MM.1S (cell line): ENCODE results near the gene ADAMTS17.

Source experiments
- DNase-seq: peaks from one replicate; pipeline ENCODE4 v3.0.0-alpha.2; 2015
- H2AFZ ChIP-seq: fragments of 300-600 bp; sonication (generic); 2 replicates; pipeline ENCODE4 v1.6.0; 2016; ENCODE audit warnings: antibody characterized with exemption, low read length
- H3F3A ChIP-seq: fragments of 300-600 bp; sonication (generic); 2 replicates; pipeline ENCODE4 v1.6.1; 2016; ENCODE audit warnings: mild to moderate bottlenecking, antibody characterized with exemption, low read length, moderate library complexity, mixed read lengths; ENCODE audit not compliant: insufficient read depth
- H3K27ac ChIP-seq: fragments of 300-600 bp; sonication (generic); 2 replicates; pipeline ENCODE4 v1.5.1; 2016; ENCODE audit warnings: mild to moderate bottlenecking, low read length
- H3K27me3 ChIP-seq: fragments of 300-600 bp; sonication (generic); replicated peaks from 2 replicates; pipeline ENCODE4 v1.6.0; 2016; ENCODE audit warnings: low read length; ENCODE audit not compliant: insufficient read depth
- H3K36me3 ChIP-seq: fragments of 300-600 bp; sonication (generic); replicated peaks from 2 replicates; pipeline ENCODE4 v1.6.1; 2016; ENCODE audit warnings: mild to moderate bottlenecking, low read length, mixed read lengths; ENCODE audit not compliant: insufficient read depth
- H3K4me1 ChIP-seq: fragments of 300-600 bp; sonication (generic); 2 replicates; pipeline ENCODE4 v1.6.1; 2016; ENCODE audit warnings: low read length, mixed read lengths
- H3K4me2 ChIP-seq: fragments of 300-600 bp; sonication (generic); 2 replicates; pipeline ENCODE4 v1.6.0; 2016; ENCODE audit warnings: low read depth, low read length
- H3K4me3 ChIP-seq: fragments of 300-600 bp; sonication (generic); 2 replicates; pipeline ENCODE4 v1.5.1; 2016; ENCODE audit warnings: low read length, mixed read lengths
- H3K79me2 ChIP-seq: fragments of 300-600 bp; sonication (generic); 2 replicates; pipeline ENCODE4 v1.6.1; 2016; ENCODE audit warnings: mixed run types, low read length, mixed read lengths
- H3K9ac ChIP-seq: fragments of 300-600 bp; sonication (generic); 2 replicates; pipeline ENCODE4 v1.6.1; 2016; ENCODE audit warnings: low read length, mixed read lengths
- H3K9me2 ChIP-seq: fragments of 300-600 bp; sonication (generic); replicated peaks from 2 replicates; pipeline ENCODE4 v1.6.1; 2016; ENCODE audit warnings: mild to moderate bottlenecking, low read length, mixed read lengths; ENCODE audit not compliant: insufficient read depth
- H3K9me3 ChIP-seq: fragments of 300-600 bp; sonication (generic); replicated peaks from 2 replicates; pipeline ENCODE4 v1.6.1; 2016; ENCODE audit warnings: mild to moderate bottlenecking, low read length, mixed read lengths; ENCODE audit not compliant: insufficient read depth
- H4K20me1 ChIP-seq: fragments of 300-600 bp; sonication (generic); 2 replicates; pipeline ENCODE4 v1.6.1; 2016; ENCODE audit warnings: mild to moderate bottlenecking, low read length, moderate library complexity, mixed read lengths; ENCODE audit not compliant: insufficient read depth
- EZH2 ChIP-seq: fragments of 300-600 bp; sonication (generic); optimal IDR thresholded peaks from 2 replicates; pipeline ENCODE3; 2017; ENCODE audit warnings: low read depth, mild to moderate bottlenecking, antibody characterized with exemption, low read length, mixed read lengths
- EZH2phosphoT487 ChIP-seq: fragments of 300-600 bp; sonication (generic); IDR thresholded peaks from 2 replicates; pipeline ENCODE4 v1.6.1; 2018; ENCODE audit warnings: antibody characterized with exemption, low read length
- TF ChIP-seq, protein P1 (sequence below): fragments of 300-600 bp; sonication (generic); IDR thresholded peaks from 2 replicates; pipeline ENCODE4 v1.5.1; 2016; ENCODE audit warnings: antibody characterized with exemption, low read length, mixed read lengths

ADAMTS17 gene

DNA sequence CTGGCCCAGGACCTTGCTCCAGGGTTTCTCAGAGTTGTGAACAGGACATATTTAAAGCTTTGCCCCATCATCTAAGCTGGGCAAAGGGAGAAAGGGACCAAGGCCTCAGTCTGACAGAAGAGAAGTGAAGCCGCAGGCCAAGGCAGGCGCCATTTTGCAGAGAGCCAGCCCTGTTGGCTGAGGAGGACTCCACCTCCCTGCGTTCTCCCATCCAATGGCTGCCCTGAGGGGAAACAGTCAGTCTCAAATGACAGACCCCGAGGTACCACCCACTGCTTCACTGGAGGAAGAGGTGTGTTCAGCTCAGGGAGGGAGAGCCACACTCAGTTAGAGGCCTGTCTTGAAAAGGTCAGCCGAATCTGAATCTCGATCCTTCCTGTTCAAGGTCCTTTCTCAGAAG, 86.1 kb downstream of the ADAMTS17 start:
- H3K4me1 ChIP-seq = no peaks in the 10 kb centered on the region
- H4K20me1 ChIP-seq = no peaks in the 10 kb centered on the region
- H3K36me3 ChIP-seq = no peaks in the 10 kb centered on the region
- no peak overlapping the region for H3K4me2 ChIP-seq
- no peaks in the 10 kb centered on the region for H3F3A ChIP-seq
- no peak overlapping the region for H2AFZ ChIP-seq
- H3K9ac ChIP-seq = no peak overlapping the region
- no peaks in the 10 kb centered on the region for H3K9me3 ChIP-seq
- DNase-seq = no peak
- H3K27me3 ChIP-seq = no peaks in the 10 kb centered on the region
- H3K4me3 ChIP-seq = no peak overlapping the region
- TF ChIP-seq EZH2 = no peak
- TF ChIP-seq, protein P1, sequence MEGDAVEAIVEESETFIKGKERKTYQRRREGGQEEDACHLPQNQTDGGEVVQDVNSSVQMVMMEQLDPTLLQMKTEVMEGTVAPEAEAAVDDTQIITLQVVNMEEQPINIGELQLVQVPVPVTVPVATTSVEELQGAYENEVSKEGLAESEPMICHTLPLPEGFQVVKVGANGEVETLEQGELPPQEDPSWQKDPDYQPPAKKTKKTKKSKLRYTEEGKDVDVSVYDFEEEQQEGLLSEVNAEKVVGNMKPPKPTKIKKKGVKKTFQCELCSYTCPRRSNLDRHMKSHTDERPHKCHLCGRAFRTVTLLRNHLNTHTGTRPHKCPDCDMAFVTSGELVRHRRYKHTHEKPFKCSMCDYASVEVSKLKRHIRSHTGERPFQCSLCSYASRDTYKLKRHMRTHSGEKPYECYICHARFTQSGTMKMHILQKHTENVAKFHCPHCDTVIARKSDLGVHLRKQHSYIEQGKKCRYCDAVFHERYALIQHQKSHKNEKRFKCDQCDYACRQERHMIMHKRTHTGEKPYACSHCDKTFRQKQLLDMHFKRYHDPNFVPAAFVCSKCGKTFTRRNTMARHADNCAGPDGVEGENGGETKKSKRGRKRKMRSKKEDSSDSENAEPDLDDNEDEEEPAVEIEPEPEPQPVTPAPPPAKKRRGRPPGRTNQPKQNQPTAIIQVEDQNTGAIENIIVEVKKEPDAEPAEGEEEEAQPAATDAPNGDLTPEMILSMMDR = no peak
- TF ChIP-seq EZH2phosphoT487 = no peak
- H3K79me2 ChIP-seq = no peaks in the 10 kb centered on the region
- H3K27ac ChIP-seq = no peak overlapping the region
- H3K9me2 ChIP-seq = no peaks in the 10 kb centered on the region

DNA sequence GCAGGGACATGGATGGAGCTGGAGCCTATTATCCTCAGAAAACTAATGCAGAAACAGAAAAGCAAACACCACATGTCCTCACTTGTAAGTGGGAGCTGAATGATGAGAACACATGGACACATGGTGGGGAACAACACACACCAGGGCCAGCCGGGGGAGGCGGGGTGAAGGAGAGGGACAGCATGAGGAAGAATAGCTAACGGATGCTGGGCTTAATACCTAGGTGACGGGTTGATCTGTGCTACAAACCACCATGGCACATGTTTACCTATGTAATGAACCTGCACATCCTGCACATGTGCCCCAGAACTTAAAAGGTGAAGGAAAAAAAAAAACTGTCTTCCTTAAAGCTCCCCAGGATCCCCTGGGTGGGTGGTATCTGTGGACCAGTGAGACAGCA, 87.1 kb downstream of the ADAMTS17 start:
- Histone ChIP-seq H4K20me1 (no peaks in the 10 kb centered on the region), H3K36me3 (no peaks in the 10 kb centered on the region), H3K27me3 (no peaks in the 10 kb centered on the region), H3K4me3 (no peak overlapping the region), H3K4me1 (no peaks in the 10 kb centered on the region), H3K79me2 (no peaks in the 10 kb centered on the region), H2AFZ (no peak overlapping the region), H3K9me3 (no peaks in the 10 kb centered on the region), H3K27ac (no peak overlapping the region), H3K9ac (no peak overlapping the region), H3K9me2 (no peaks in the 10 kb centered on the region), H3F3A (no peaks in the 10 kb centered on the region), H3K4me2 (no peak overlapping the region)
- TF ChIP-seq, protein P1 = no peak
- TF ChIP-seq EZH2 = no peak
- TF ChIP-seq EZH2phosphoT487 = no peak
- DNase-seq = no peak

DNA sequence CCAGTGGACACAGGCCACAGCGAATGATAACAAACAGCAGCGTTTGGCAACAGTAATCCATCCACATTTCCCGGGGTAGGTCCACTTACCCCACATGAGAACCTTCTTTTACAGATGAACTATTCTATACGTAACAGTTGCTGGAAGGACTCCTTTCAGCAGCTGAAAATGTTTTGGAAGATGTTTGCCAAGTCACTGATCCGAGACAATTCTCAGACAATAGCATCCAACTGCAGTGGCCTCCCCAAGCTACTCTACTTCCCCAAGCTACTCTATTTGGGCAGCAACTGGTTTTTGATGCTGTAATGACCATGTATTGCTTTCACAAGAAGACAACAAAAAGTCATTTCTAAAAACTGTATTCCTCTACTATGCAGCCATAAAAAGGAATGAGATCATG, 87.5 kb downstream of the ADAMTS17 start:
- DNase-seq = no peak
- H3K36me3 ChIP-seq = no peaks in the 10 kb centered on the region
- no peaks in the 10 kb centered on the region for H3K27me3 ChIP-seq
- H3K79me2 ChIP-seq = no peaks in the 10 kb centered on the region
- no peaks in the 10 kb centered on the region for H3K4me1 ChIP-seq
- no peak overlapping the region for H3K9ac ChIP-seq
- H4K20me1 ChIP-seq = no peaks in the 10 kb centered on the region
- H3K4me3 ChIP-seq = no peak overlapping the region
- H2AFZ ChIP-seq = no peak overlapping the region
- no peak overlapping the region for H3K27ac ChIP-seq
- no peak overlapping the region for H3K4me2 ChIP-seq
- no peaks in the 10 kb centered on the region for H3K9me2 ChIP-seq
- TF ChIP-seq EZH2phosphoT487 = no peak
- no peak for TF ChIP-seq EZH2
- TF ChIP-seq, protein P1 = no peak
- no peaks in the 10 kb centered on the region for H3K9me3 ChIP-seq
- no peaks in the 10 kb centered on the region for H3F3A ChIP-seq
